Endothelial cell of umbilical vein (primary cell): ENCODE measurements around the gene TMEM135. TPM values are rescaled to one million over a fixed set of nuclear protein-coding genes. Genes with fewer than 3 reads are reported as not detected.

Experiments used
- BruUV-seq: library from RNA; stranded (reverse); fragments of 400-500 nt; replicated peaks from 2 replicates; lab custom pipeline; 2021; lab: Mats Ljungman, UMichigan
- CTCF ChIA-PET: fragments of 300-600, 350-600 bp; sonication (Branson Sonifier 250); formaldehyde crosslinking; loops from one replicate; lab custom pipeline; 2021; ENCODE audit warnings: antibody characterized with exemption, inconsistent platforms; lab: Charles Lee
- POLR2A ChIA-PET: fragments of 300-600, 350-600 bp; sonication (Branson Sonifier 250); formaldehyde crosslinking; loops from one replicate; lab custom pipeline; 2021; ENCODE audit warnings: antibody characterized with exemption, inconsistent platforms; lab: Charles Lee
- DNase-seq: peaks from one replicate; pipeline ENCODE4 v3.0.0-alpha.2; 2011; ENCODE audit warnings: low read depth, low spot score
- FAIRE-seq: peaks from 2 replicates; lab custom pipeline; 2011; peaks lifted over from hg19 to GRCh38; lab: Jason Lieb, UNC
- H2AFZ ChIP-seq: 2 replicates; pipeline ENCODE4 v1.6.0; 2012; ENCODE audit warnings: low read depth, low read length, control low read depth, inconsistent platforms
- H3K27ac ChIP-seq: 2 replicates; pipeline ENCODE4 v1.5.1; 2011; ENCODE audit warnings: low read depth, mild to moderate bottlenecking, control low read depth, low read length, moderate library complexity; ENCODE audit not compliant: insufficient read depth
- H3K27me3 ChIP-seq, 2 experiments: 2 replicates each; pipeline versions ENCODE4 v1.6.0 to v1.6.1; 2011; ENCODE audit warnings: low read length in 2 of 2, mixed read lengths in 1 of 2; ENCODE audit not compliant: control insufficient read depth in 2 of 2, insufficient read depth in 2 of 2
- H3K36me3 ChIP-seq, 2 experiments: 2 replicates in 1 of 2; 3 replicates in 1 of 2; pipeline ENCODE4 v1.5.1; 2011; ENCODE audit warnings: low read length in 2 of 2, mild to moderate bottlenecking in 1 of 2, moderate library complexity in 1 of 2; ENCODE audit not compliant: control insufficient read depth in 2 of 2, insufficient read depth in 2 of 2; ENCODE audit errors: extremely low read depth in 1 of 2
- H3K4me1 ChIP-seq: 3 replicates; pipeline ENCODE4 v1.5.1; 2011; ENCODE audit warnings: mild to moderate bottlenecking, low read length; ENCODE audit not compliant: control insufficient read depth, insufficient read depth; ENCODE audit errors: extremely low read depth
- H3K4me2 ChIP-seq: 2 replicates; pipeline ENCODE4 v1.6.1; 2011; ENCODE audit warnings: low read length, control low read depth, mixed read lengths; ENCODE audit not compliant: insufficient read depth
- H3K4me3 ChIP-seq, 3 experiments: fragments of 200-600 bp in 1 of 3; sonication (generic), shearing (Covaris generic) in 1 of 3; replicated peaks in 1 of 3; 2 replicates each; pipeline ENCODE4 v1.5.1; 2011 to 2016; ENCODE audit warnings: control low read depth in 3 of 3, low read length in 3 of 3, mild to moderate bottlenecking in 2 of 3, inconsistent platforms in 1 of 3, low read depth in 1 of 3, moderate library complexity in 1 of 3; ENCODE audit not compliant: insufficient read depth in 1 of 3
- H3K79me2 ChIP-seq: 2 replicates; pipeline ENCODE4 v1.6.0; 2012; ENCODE audit warnings: low read length, inconsistent platforms; ENCODE audit not compliant: control insufficient read depth, insufficient read depth
- H3K9ac ChIP-seq: replicated peaks from 2 replicates; pipeline ENCODE3; 2011; ENCODE audit warnings: low read length, control low read depth; ENCODE audit not compliant: insufficient read depth; ENCODE audit errors: extremely low read depth
- H3K9me1 ChIP-seq: replicated peaks from 3 replicates; pipeline ENCODE4 v1.6.0; 2011; ENCODE audit warnings: mild to moderate bottlenecking, low read length; ENCODE audit not compliant: control insufficient read depth, insufficient read depth; ENCODE audit errors: extremely low read depth
- H3K9me3 ChIP-seq: replicated peaks from 2 replicates; pipeline ENCODE4 v1.5.1; 2012; ENCODE audit warnings: low read length, inconsistent platforms; ENCODE audit not compliant: control insufficient read depth, insufficient read depth
- H4K20me1 ChIP-seq: replicated peaks from 2 replicates; pipeline ENCODE3; 2011; ENCODE audit warnings: mild to moderate bottlenecking, low read length; ENCODE audit not compliant: control insufficient read depth, insufficient read depth; ENCODE audit errors: extremely low read depth
- CTCF ChIP-seq, 2 donors: IDR thresholded peaks; 1 replicate in 1 of 2; 2 replicates in 1 of 2; pipeline ENCODE4 v1.5.1; 2011; ENCODE audit warnings: low read length in 2 of 2, mild to moderate bottlenecking in 2 of 2, moderate library complexity in 2 of 2, control low read depth in 1 of 2, inconsistent platforms in 1 of 2, low read depth in 1 of 2; ENCODE audit not compliant: insufficient read depth in 1 of 2; ENCODE audit errors: extremely low read depth in 1 of 2
- EZH2 ChIP-seq: IDR thresholded peaks from 2 replicates; pipeline ENCODE4 v1.6.1; 2012; ENCODE audit warnings: borderline replicate concordance, low read depth, mild to moderate bottlenecking, moderate library complexity, low read length, inconsistent platforms; ENCODE audit not compliant: severe bottlenecking
- FOS ChIP-seq: IDR thresholded peaks from 2 replicates; pipeline ENCODE4 v1.6.1; 2011; ENCODE audit warnings: mild to moderate bottlenecking, low read length, moderate library complexity, borderline replicate concordance; ENCODE audit not compliant: insufficient read depth
- GATA2 ChIP-seq: IDR thresholded peaks from 2 replicates; pipeline ENCODE4 v1.7.0; 2011; ENCODE audit warnings: low read depth, mild to moderate bottlenecking, moderate library complexity, mixed read lengths, low read length; ENCODE audit not compliant: insufficient read length, insufficient read depth
- JUN ChIP-seq: IDR thresholded peaks from 2 replicates; pipeline ENCODE4 v1.6.1; 2011; ENCODE audit warnings: borderline replicate concordance, low read depth; ENCODE audit not compliant: insufficient read length, insufficient read depth
- MAX ChIP-seq: IDR thresholded peaks from 2 replicates; pipeline ENCODE4 v1.6.1; 2011; ENCODE audit not compliant: insufficient read depth, insufficient read length
- MYC ChIP-seq: IDR thresholded peaks from one replicate; pipeline ENCODE4 v1.6.1; 2011; ENCODE audit warnings: mild to moderate bottlenecking, low read depth, low read length
- POLR2A ChIP-seq: IDR thresholded peaks from 2 replicates; pipeline ENCODE4 v1.6.1; 2012; ENCODE audit warnings: low read depth, mild to moderate bottlenecking, control low read depth, low read length
- POLR2AphosphoS5 ChIP-seq: IDR thresholded peaks from 2 replicates; pipeline ENCODE4 v1.6.1; 2012; ENCODE audit warnings: low read depth, mild to moderate bottlenecking, control low read depth, low read length, moderate library complexity; ENCODE audit not compliant: insufficient read depth
- dilution Hi-C: fragments of 300-500 bp; cut with MboI; formaldehyde crosslinking; loops from one replicate; pipeline ENCODE4 v1.15.0; 2019; ENCODE audit warnings: low sequenced_read_pairs; ENCODE audit not compliant: extremely low pct_ligation_motif_present
- intact Hi-C: fragments of 100-400 bp; cut with micrococcal nuclease; formaldehyde crosslinking; loops from one replicate; pipeline ENCODE4 v1.10.0; 2022
- polyA plus RNA-seq, 4 experiments: library from polyadenylated mRNA; depleted of rRNA in 3 of 4; stranded (reverse) in 3 of 4; unstranded in 1 of 4; fragments of >200 nt; gene quantifications; 2 replicates each; pipeline versions ENCODE4 v1.2.1 to v1.2.3, GENCODE V29; 2011 to 2012; ENCODE audit warnings: missing spikeins in 1 of 4
- total RNA-seq: library from RNA; stranded (reverse); gene quantifications from 2 replicates; pipeline ENCODE4 v1.2.3, GENCODE V29; 2021

Gene TMEM135
- total and polyA plus RNA-seq, 2 donors (not counting 3 experiments of a cell fraction or from before 2014, with no cell fraction given): 12.3 to 33.2 TPM

DNA sequence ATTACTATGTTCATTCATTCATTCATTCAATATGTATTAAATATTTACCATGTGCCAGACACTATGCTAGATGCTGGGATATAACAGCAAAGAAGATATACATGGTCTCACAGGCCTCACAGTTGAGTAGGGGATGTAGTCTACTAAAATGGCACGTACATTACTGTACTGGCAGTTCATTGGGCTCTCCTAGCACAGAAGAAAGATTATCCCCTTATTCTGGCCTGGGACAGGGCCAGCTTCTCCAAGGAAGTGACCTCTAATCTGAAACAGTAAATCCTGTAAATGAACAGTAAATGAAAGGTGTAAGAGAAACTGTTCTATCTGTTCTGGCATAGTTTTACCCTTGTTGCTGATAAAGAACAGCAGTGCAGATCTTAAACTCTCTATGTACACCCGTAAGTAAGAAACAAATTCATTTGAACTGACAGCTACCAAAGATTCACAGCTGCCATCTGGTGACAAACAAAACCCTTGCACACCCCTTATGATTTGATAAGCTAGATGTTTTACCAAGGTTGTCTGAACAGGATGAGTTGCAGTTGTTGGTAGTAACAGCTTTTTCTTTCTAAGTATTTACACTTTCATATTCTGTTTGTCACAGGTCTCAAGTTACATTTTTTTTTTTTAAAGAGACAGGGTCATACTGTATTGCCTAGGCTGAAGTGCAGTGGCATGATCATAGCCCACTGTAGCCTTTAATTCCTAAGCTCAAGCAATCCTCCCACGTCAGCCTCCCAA, 263.1 kb downstream of the TMEM135 start:
- H3K4me1 ChIP-seq: peaks cover 7% of the 10 kb centered on the region
- H3K4me2 ChIP-seq: no peak overlapping the region
- ChIA-PET POLR2A (no interaction called here), CTCF (interaction anchor here (0.6 to 1.4 kb wide), 6 partner anchors 19 to 361 kb away, joined by 3 to 5 read pairs (median 4); no protein-coding TSS in a partner anchor)
- no peak for FAIRE-seq
- TF ChIP-seq CTCF (IDR thresholded peaks at IDR 0.05; ENCODE audit: extremely low read depth in 1 of 2, insufficient read depth in 1 of 2, low read depth in 1 of 2, low read length in 2 of 2) (no peak), MAX (no peak), EZH2 (no peak), POLR2AphosphoS5 (no peak), FOS (no peak), POLR2A (no peak), GATA2 (no peak), MYC (no peak), JUN (no peak)
- H3K9me3 ChIP-seq: no peaks in the 10 kb centered on the region
- intact Hi-C loops: no loop called here
- H3K4me3 ChIP-seq: no peak overlapping the region
- H3K9ac ChIP-seq: no peak overlapping the region
- no peaks in the 10 kb centered on the region for H3K9me1 ChIP-seq
- dilution Hi-C loops: no loop called here
- H3K27ac ChIP-seq: no peak overlapping the region
- BruUV-seq: no TSS peak
- no peaks in the 10 kb centered on the region for H3K79me2 ChIP-seq
- no peaks in the 10 kb centered on the region for H4K20me1 ChIP-seq
- H3K36me3 ChIP-seq: no peaks in the 10 kb centered on the region
- no peak for DNase-seq
- H3K27me3 ChIP-seq: no peaks in the 10 kb centered on the region
- no peak overlapping the region for H2AFZ ChIP-seq
